Motor neuron (in vitro differentiated cells): ENCODE data around the gene ERVMER34-1. TPM values are rescaled to one million over a fixed set of nuclear protein-coding genes. Genes with fewer than 3 reads are reported as not detected.

Source experiments
- ATAC-seq, 8 experiments: fragments of 200-7000 bp; cut with Tn5 transposase; replicated peaks in 6 of 8; 2 replicates each; pipeline ENCODE4 v1.8.0; 2021; ENCODE audit warnings: mild to moderate bottlenecking in 8 of 8, moderate library complexity in 8 of 8
- H3K27ac ChIP-seq, 2 donors: fragments of 250-450 bp; sonication (Bioruptor Pico); 2 replicates each; pipeline ENCODE4 v1.9.0; 2021; ENCODE audit warnings: antibody characterized with exemption in 2 of 2, mild to moderate bottlenecking in 2 of 2, moderate library complexity in 1 of 2
- H3K4me1 ChIP-seq, 2 donors: fragments of 250-450 bp; sonication (Bioruptor Pico); replicated peaks in 1 of 2; 2 replicates each; pipeline ENCODE4 v1.6.1; 2021; ENCODE audit warnings: antibody characterized with exemption in 2 of 2, mild to moderate bottlenecking in 2 of 2, moderate library complexity in 1 of 2
- H3K4me3 ChIP-seq, 5 donors: fragments of 250-450 bp; sonication (Bioruptor Pico); 2 replicates each; pipeline ENCODE4 v1.9.0; 2021; ENCODE audit warnings: antibody characterized with exemption in 5 of 5, mild to moderate bottlenecking in 5 of 5, moderate library complexity in 4 of 5
- WGBS, 10 experiments: fragments of 450-650 bp; shearing (Covaris generic); methylation state at CpG; one replicate each; pipeline ENCODE4 v1.0.0; 2022; 5-methylcytosine and 5-hydroxymethylcytosine counted together
- in situ Hi-C, 9 experiments: fragments of 400-800 bp; cut with MboI; loops; one replicate each; pipeline ENCODE4 v1.15.0; 2021; ENCODE audit warnings: low sequenced_read_pairs in 9 of 9, low pct_unique_long_range_greater_than_20kb in 2 of 9; ENCODE audit not compliant: unreplicated experiment in 9 of 9
- total RNA-seq, 8 experiments: library from RNA; unstranded; fragments of 300-600 nt; gene quantifications; 2 replicates each; pipeline versions ENCODE4 v1.2.3 to v1.2.4, GENCODE V29; 2022

Gene ERVMER34-1
- total RNA-seq, 8 experiments from 2014 or later, result 0.05 to 0.66 (median 0.28) TPM; not detected in 1

GRCh38 chr4:52715255-52715897 lies 35.8 kb downstream of the ERVMER34-1 start:
- Histone ChIP-seq H3K4me1 (peaks cover 10 to 13% of the 10 kb centered on the region in 2 donors), H3K4me3 (no peak overlapping the region), H3K27ac (no peak overlapping the region)
- ATAC-seq, result no peak
- in situ Hi-C loops, result loop anchor here in 1 of 9 experiments (25.0 kb wide), 1 partner anchor 328 kb away; no protein-coding TSS in a partner anchor
- WGBS, 10 experiments, result 80 to 100% (median 88%) methylated on average over 1 to 6 of the region's 7 CpGs

- H3K4me1 ChIP-seq, result peaks cover 10 to 13% of the 10 kb centered on the region in 2 donors
- ATAC-seq, result no peak
- in situ Hi-C loops, result loop anchor here in 1 of 9 experiments (25.0 kb wide), 1 partner anchor 327 kb away; no protein-coding TSS in a partner anchor
- no peak overlapping the region for H3K4me3 ChIP-seq
- 33 to 100% (median 86%) methylated on average over 1 to 4 of the region's 4 CpGs; no CpG with 5 or more reads in 2 of the 10 experiments for WGBS, 10 experiments
- H3K27ac ChIP-seq, result no peak overlapping the region
These were observed 36.5 kb downstream of the ERVMER34-1 start for GRCh38 chr4:52714597-52715254.

- in situ Hi-C loops, result loop anchor here in 1 of 9 experiments (25.0 kb wide), 1 partner anchor 326 kb away; no protein-coding TSS in a partner anchor
- Histone ChIP-seq H3K4me3 (peak overlapping the region; percentile 73 to 82 (median 74)), H3K4me1 (peaks cover 10 to 13% of the 10 kb centered on the region in 2 donors), H3K27ac (no peak overlapping the region)
- ATAC-seq, result no peak
- whole genome bisulfite sequencing, 10 experiments, result 4 to 67% (median 10%) methylated on average over 2 to 10 of the region's 12 CpGs; no CpG with 5 or more reads in 1 of the 10 experiments
These were observed 37.7 kb downstream of the ERVMER34-1 start for GRCh38 chr4:52713456-52713937.

- 0% methylated on average over 2 to 7 of the region's 87 CpGs; no CpG with 5 or more reads in 8 of the 10 experiments for WGBS, 10 experiments
- Histone ChIP-seq H3K4me1 (peaks cover 10 to 13% of the 10 kb centered on the region in 2 donors), H3K4me3 (peak overlapping the region; percentile 73 to 82 (median 74)), H3K27ac (peak overlapping the region; percentile 65 to 74)
- in situ Hi-C loops, result loop anchor here in 1 of 9 experiments (25.0 kb wide), 1 partner anchor 325 kb away; no protein-coding TSS in a partner anchor
- peak; percentile 94 to 99 (median 98) for ATAC-seq
These were observed 38.7 kb downstream of the ERVMER34-1 start for GRCh38 chr4:52712251-52713130.

GRCh38 chr4:52711834-52712250 lies 39.4 kb downstream of the ERVMER34-1 start:
- WGBS, 10 experiments, result 0 to 63% (median 26%) methylated on average over 1 to 13 of the region's 15 CpGs; no CpG with 5 or more reads in 2 of the 10 experiments
- peak; percentile 0 to 16 (median 6) for ATAC-seq
- Histone ChIP-seq H3K4me3 (peak overlapping the region; percentile 24 to 82 (median 74)), H3K27ac (peak overlapping the region; percentile 25 to 28), H3K4me1 (peaks cover 10 to 13% of the 10 kb centered on the region in 2 donors)
- in situ Hi-C loops, result loop anchor here in 1 of 9 experiments (25.0 kb wide), 1 partner anchor 325 kb away; no protein-coding TSS in a partner anchor

GRCh38 chr4:52711272-52711671 lies 40.0 kb downstream of the ERVMER34-1 start:
- 0 to 100% (median 64%) methylated on average over 1 of the region's 1 CpG; no CpG with 5 or more reads in 6 of the 10 experiments for WGBS, 10 experiments
- Histone ChIP-seq H3K4me1 (peaks cover 10 to 13% of the 10 kb centered on the region in 2 donors), H3K27ac (no peak overlapping the region), H3K4me3 (no peak overlapping the region)
- no peak for ATAC-seq
- in situ Hi-C loops, result loop anchor here in 1 of 9 experiments (25.0 kb wide), 1 partner anchor 324 kb away; no protein-coding TSS in a partner anchor

- Histone ChIP-seq H3K4me1 (peaks cover 10 to 12% of the 10 kb centered on the region in 2 donors), H3K4me3 (no peak overlapping the region), H3K27ac (no peak overlapping the region)
- in situ Hi-C loops, result loop anchor here in 1 of 9 experiments (25.0 kb wide), 1 partner anchor 322 kb away; no protein-coding TSS in a partner anchor
- ATAC-seq, result no peak
These were observed 42.1 kb downstream of the ERVMER34-1 start for GRCh38 chr4:52709155-52709554.

- no peak for ATAC-seq
- WGBS, 10 experiments, result 28 to 94% (median 86%) methylated on average over 2 to 3 of the region's 3 CpGs; no CpG with 5 or more reads in 3 of the 10 experiments
- Histone ChIP-seq H3K4me3 (no peak overlapping the region), H3K4me1 (no peaks in the 10 kb centered on the region), H3K27ac (no peak overlapping the region)
- in situ Hi-C loops, result loop anchor here in 1 of 9 experiments (25.0 kb wide), 1 partner anchor 317 kb away; no protein-coding TSS in a partner anchor
These were observed 46.6 kb downstream of the ERVMER34-1 start for GRCh38 chr4:52704661-52705060.

- Histone ChIP-seq H3K4me3 (no peak overlapping the region), H3K4me1 (no peaks in the 10 kb centered on the region), H3K27ac (no peak overlapping the region)
- ATAC-seq, result no peak
- in situ Hi-C loops, result loop anchor here in 1 of 9 experiments (25.0 kb wide), 1 partner anchor 317 kb away; no protein-coding TSS in a partner anchor
- WGBS, 10 experiments, result 0 to 71% (median 36%) methylated on average over 1 of the region's 1 CpG; no CpG with 5 or more reads in 6 of the 10 experiments
These were observed 47.1 kb downstream of the ERVMER34-1 start for GRCh38 chr4:52704133-52704532.

GRCh38 chr4:52701207-52701606 lies 50.0 kb downstream of the ERVMER34-1 start:
- in situ Hi-C loops, result loop anchor here in 1 of 9 experiments (25.0 kb wide), 1 partner anchor 314 kb away; no protein-coding TSS in a partner anchor
- no peak overlapping the region for H3K27ac ChIP-seq
- ATAC-seq, result no peak
- H3K4me1 ChIP-seq, result no peaks in the 10 kb centered on the region
- H3K4me3 ChIP-seq, result no peak overlapping the region
- 68 to 100% (median 90%) methylated on average over 1 to 3 of the region's 3 CpGs for WGBS, 10 experiments

- in situ Hi-C loops, result no loop called here
- Histone ChIP-seq H3K27ac (no peak overlapping the region), H3K4me3 (no peak overlapping the region), H3K4me1 (no peaks in the 10 kb centered on the region)
- no peak for ATAC-seq
- WGBS, 10 experiments, result 6 to 100% (median 77%) methylated on average over 1 to 2 of the region's 2 CpGs; no CpG with 5 or more reads in 1 of the 10 experiments
These were observed 56.3 kb downstream of the ERVMER34-1 start for GRCh38 chr4:52694936-52695335.

- Histone ChIP-seq H3K4me3 (no peak overlapping the region), H3K4me1 (no peaks in the 10 kb centered on the region), H3K27ac (no peak overlapping the region)
- ATAC-seq, result no peak
- in situ Hi-C loops, result no loop called here
These were observed 57.7 kb downstream of the ERVMER34-1 start for GRCh38 chr4:52693492-52693891.
